Lung (tissue), 12 donors: ENCODE data around the gene CELF1. TPM values are rescaled to one million over a fixed set of nuclear protein-coding genes. Genes with fewer than 3 reads are reported as not detected.
A peak's percentile ranks its signal among the peaks of the same experiment; 100 is the strongest.

Experiments used
- ATAC-seq: fragments of 200-7000 bp; cut with Tn5 transposase; one replicate; pipeline ENCODE4 v1.9.1; 2020; ENCODE audit warnings: moderate number of reproducible peaks; ENCODE audit not compliant: insufficient read depth, low FRiP score
- DNase-seq, 3 donors: peaks; one replicate each; pipeline ENCODE4 v3.0.0-alpha.2; 2013 to 2017
- H3K27ac ChIP-seq, 2 donors: one replicate each; pipeline ENCODE4 v1.5.1; 2013; ENCODE audit warnings: mild to moderate bottlenecking in 2 of 2, moderate library complexity in 2 of 2, control low read depth in 1 of 2, inconsistent platforms in 1 of 2, low read depth in 1 of 2, low read length in 1 of 2
- H3K27me3 ChIP-seq, 3 donors: one replicate each; pipeline ENCODE4 v1.5.1; 2013; ENCODE audit warnings: low read length in 2 of 3; ENCODE audit not compliant: control insufficient read depth in 3 of 3, insufficient read depth in 3 of 3
- H3K36me3 ChIP-seq, 4 donors: one replicate each; pipeline ENCODE4 v1.5.1; 2013; ENCODE audit warnings: low read length in 4 of 4, mild to moderate bottlenecking in 1 of 4, moderate library complexity in 1 of 4; ENCODE audit not compliant: control insufficient read depth in 4 of 4, insufficient read depth in 4 of 4
- H3K4me1 ChIP-seq, 5 donors: one replicate each; pipeline ENCODE4 v1.5.1; 2013; ENCODE audit warnings: low read length in 5 of 5, mild to moderate bottlenecking in 2 of 5, moderate library complexity in 1 of 5; ENCODE audit not compliant: control insufficient read depth in 5 of 5, insufficient read depth in 5 of 5
- H3K4me3 ChIP-seq: one replicate; pipeline ENCODE4 v1.5.1; 2013; ENCODE audit warnings: mild to moderate bottlenecking, control low read depth, moderate library complexity
- H3K9ac ChIP-seq, 2 donors: one replicate each; pipeline ENCODE4 v1.5.1; 2013; ENCODE audit warnings: low read length in 2 of 2, control low read depth in 1 of 2; ENCODE audit not compliant: insufficient read depth in 1 of 2
- H3K9me3 ChIP-seq, 4 donors: one replicate each; pipeline ENCODE4 v1.5.1; 2013; ENCODE audit warnings: low read length in 3 of 4, mild to moderate bottlenecking in 1 of 4, moderate library complexity in 1 of 4; ENCODE audit not compliant: control insufficient read depth in 4 of 4, insufficient read depth in 3 of 4
- CTCF ChIP-seq: IDR thresholded peaks from 2 replicates; pipeline ENCODE4 v1.5.1; 2012; ENCODE audit warnings: mild to moderate bottlenecking; ENCODE audit errors: control extremely low read depth, extremely low read depth
- WGBS, 2 donors: extraction: QIAGEN DNeasy Blood & Tissue Kit; methylation state at CpG; one replicate each; pipeline ENCODE4 v1.1.7; 2013; 5-methylcytosine and 5-hydroxymethylcytosine counted together
- polyA plus RNA-seq, 2 donors: library from polyadenylated mRNA; stranded (reverse); fragments of 200-250 nt; gene quantifications; one replicate each; pipeline ENCODE4 v1.2.1, GENCODE V29; 2013
- total RNA-seq, 2 donors: library from RNA; depleted of rRNA in 1 of 2; stranded (reverse); fragments of >200 nt in 1 of 2; gene quantifications; one replicate each; pipeline ENCODE4 v1.2.1, GENCODE V29; 2014 to 2021
- donor health status: control.
- donor health status: control.
- donor health status: Bipolar disorder and iron deficiency.
- donor health status: healthy.
- donor health status: DM: yes; HTN: yes; CAD: no.

The CELF1 gene
- total and polyA plus RNA-seq, 4 donors, result 32.2 to 184 (median 63.8) TPM

- Histone ChIP-seq H3K4me1 (peaks cover 0 to 7% (median 0%) of the 10 kb centered on the region in 5 donors), H3K9me3 (no peaks in the 10 kb centered on the region), H3K36me3 (peaks cover 39 to 65% (median 45%) of the 10 kb centered on the region in 4 donors), H3K9ac (no peak overlapping the region), H3K4me3 (no peak overlapping the region), H3K27me3 (no peaks in the 10 kb centered on the region), H3K27ac (no peak overlapping the region)
- 87 to 88% methylated on average over 6 of the region's 6 CpGs for WGBS, 2 donors
- DNase-seq (no peak), ATAC-seq (no peak)
- no peak for TF ChIP-seq CTCF
These were observed 72.2 kb downstream of the CELF1 start for GRCh38 chr11:47480762-47481161.

GRCh38 chr11:47478651-47479329 lies 74.1 kb downstream of the CELF1 start:
- Histone ChIP-seq H3K9me3 (no peaks in the 10 kb centered on the region), H3K36me3 (peaks cover 44 to 70% (median 47%) of the 10 kb centered on the region in 4 donors), H3K9ac (no peak overlapping the region), H3K27ac (peak overlapping the region in 1 of 2 donors; percentile 15), H3K4me3 (no peak overlapping the region), H3K27me3 (no peaks in the 10 kb centered on the region), H3K4me1 (peaks cover 0 to 7% (median 0%) of the 10 kb centered on the region in 5 donors)
- DNase-seq (no peak), ATAC-seq (no peak)
- 85 to 88% methylated on average over 5 of the region's 5 CpGs for WGBS, 2 donors
- TF ChIP-seq CTCF, result no peak

- 66 to 79% methylated on average over 4 of the region's 4 CpGs for WGBS, 2 donors
- no peak for TF ChIP-seq CTCF
- Histone ChIP-seq H3K4me3 (no peak overlapping the region), H3K27ac (no peak overlapping the region), H3K36me3 (peaks cover 41 to 67% (median 48%) of the 10 kb centered on the region in 4 donors), H3K9me3 (no peaks in the 10 kb centered on the region), H3K27me3 (no peaks in the 10 kb centered on the region), H3K9ac (no peak overlapping the region), H3K4me1 (peaks cover 0 to 7% (median 0%) of the 10 kb centered on the region in 5 donors)
- ATAC-seq (no peak), DNase-seq (no peak)
These were observed 75.2 kb downstream of the CELF1 start for GRCh38 chr11:47477753-47478152.
